GM12878 (cell line): Measurements from ENCODE around the gene MICAL3. TPM values are rescaled to one million over a fixed set of nuclear protein-coding genes. Genes with fewer than 3 reads are reported as not detected.

ENCODE experiments used
- BACH1 ChIP-seq: fragments of 450-650 bp; IDR thresholded peaks from 2 replicates; pipeline ENCODE4 v1.6.1; 2017; ENCODE audit warnings: mild to moderate bottlenecking, borderline replicate concordance
- BCL11A ChIP-seq: IDR thresholded peaks from 2 replicates; pipeline ENCODE4 v1.6.1; 2011; ENCODE audit warnings: low read depth, low read length
- CHD4 ChIP-seq: fragments of 200-600 bp; sonication (generic); IDR thresholded peaks from 2 replicates; pipeline ENCODE4 v1.6.1; 2016; ENCODE audit warnings: mild to moderate bottlenecking
- CUX1 ChIP-seq: IDR thresholded peaks from 2 replicates; pipeline ENCODE4 v1.6.1; 2012; ENCODE audit warnings: improper control_type of control experiment, low read depth, low read length; ENCODE audit not compliant: insufficient replicate concordance
- EP300 ChIP-seq, 2 experiments: fragments of 150-350 bp in 1 of 2; IDR thresholded peaks; 2 replicates each; pipeline ENCODE4 v1.6.1; 2011 to 2012; ENCODE audit warnings: low read depth in 2 of 2, low read length in 2 of 2, borderline replicate concordance in 1 of 2, improper control_type of control experiment in 1 of 2, inconsistent platforms in 1 of 2; ENCODE audit not compliant: control insufficient read depth in 1 of 2
- EZH2 ChIP-seq: IDR thresholded peaks from 2 replicates; pipeline ENCODE4 v1.6.1; 2012; ENCODE audit warnings: low read depth, mild to moderate bottlenecking, control low read depth, inconsistent platforms, low read length, borderline replicate concordance; ENCODE audit not compliant: control insufficient read depth
- IKZF2 ChIP-seq, 2 experiments: fragments of 450-650 bp; IDR thresholded peaks; 2 replicates each; pipeline ENCODE4 v1.6.1; 2017; ENCODE audit warnings: mild to moderate bottlenecking in 2 of 2, moderate library complexity in 2 of 2
- IRF4 ChIP-seq: IDR thresholded peaks from 2 replicates; pipeline ENCODE4 v1.6.1; 2011; ENCODE audit warnings: low read depth, low read length
- MYC ChIP-seq: IDR thresholded peaks from 2 replicates; pipeline ENCODE4 v1.6.1; 2011; ENCODE audit warnings: mild to moderate bottlenecking, low read length, moderate library complexity, inconsistent platforms; ENCODE audit not compliant: insufficient read depth, insufficient replicate concordance, insufficient read length, severe bottlenecking
- NFIC ChIP-seq: IDR thresholded peaks from 2 replicates; pipeline ENCODE4 v1.6.1; 2012; ENCODE audit warnings: low read depth, mild to moderate bottlenecking, inconsistent platforms, low read length, moderate library complexity
- NR2C1 ChIP-seq: fragments of 450-650 bp; IDR thresholded peaks from 2 replicates; pipeline ENCODE4 v1.6.1; 2017; ENCODE audit warnings: antibody characterized with exemption, mild to moderate bottlenecking, moderate library complexity
- PML ChIP-seq: IDR thresholded peaks from 2 replicates; pipeline ENCODE4 v1.6.1; 2012; ENCODE audit warnings: low read length, inconsistent platforms
- POLR2AphosphoS2 ChIP-seq: IDR thresholded peaks from 2 replicates; pipeline ENCODE4 v1.6.1; 2011; ENCODE audit warnings: low read depth, mild to moderate bottlenecking, low read length, improper control_type of control experiment, moderate library complexity
- RAD51 ChIP-seq: fragments of 450-650 bp; IDR thresholded peaks from 2 replicates; pipeline ENCODE4 v1.6.1; 2016; ENCODE audit warnings: moderate library complexity, mild to moderate bottlenecking, inconsistent platforms
- RELA ChIP-seq: fragments of 450-650 bp; IDR thresholded peaks from 2 replicates; pipeline ENCODE4 v1.8.0; 2014; ENCODE audit warnings: borderline replicate concordance; ENCODE audit not compliant: partially characterized antibody
- STAT1 ChIP-seq: fragments of 450-650 bp; conservative IDR thresholded peaks from 2 replicates; pipeline ENCODE4 v1.6.1; 2014; ENCODE audit warnings: antibody characterized with exemption, mild to moderate bottlenecking
- TARDBP ChIP-seq: IDR thresholded peaks from 2 replicates; pipeline ENCODE4 v1.6.1; 2016; ENCODE audit warnings: borderline replicate concordance
- ZBED1 ChIP-seq: IDR thresholded peaks from 2 replicates; pipeline ENCODE4 v1.6.1; 2016; ENCODE audit warnings: borderline replicate concordance
- polyA plus RNA-seq, 11 experiments: library from polyadenylated mRNA; depleted of rRNA in 4 of 11; unstranded in 6 of 11; stranded (reverse) in 5 of 11; fragments of >200 nt; fragmentation: Nextera tagmentation in 4 of 11; fragmentation: Illumina TruSeq in 1 of 11; extraction: Ambion mirVana in 4 of 11; extraction: Trizol in 1 of 11; gene quantifications; 1 replicate in 1 of 11; 2 replicates in 10 of 11; pipeline versions ENCODE4 v1.2.1 to v1.2.3, GENCODE V29; 2011 to 2016; ENCODE audit warnings: inconsistent platforms in 2 of 11, missing spikeins in 2 of 11, low read depth in 1 of 11
- total RNA-seq, 4 experiments: library from RNA; depleted of rRNA in 3 of 4; stranded (reverse); fragments of >200 nt in 3 of 4; fragmentation: Illumina TruSeq in 1 of 4; extraction: Trizol in 1 of 4; gene quantifications; 2 replicates each; pipeline versions ENCODE4 v1.2.1 to v1.2.3, GENCODE V29; 2013 to 2021
- TF ChIP-seq, protein P1 (sequence below): fragments of 450-650 bp; IDR thresholded peaks from 2 replicates; pipeline ENCODE4 v1.6.1; 2018; ENCODE audit warnings: mild to moderate bottlenecking, low read depth, moderate library complexity; ENCODE audit not compliant: partially characterized antibody

MICAL3 gene
- total and polyA plus RNA-seq, 10 of the 15 experiments (the other 5 are each of a cell fraction or from before 2014, with no cell fraction given) = 2.6 to 92.2 (median 24.0) TPM

- peak; percentile 89; the same call in 1 of the 2 replicates for TF ChIP-seq ZBED1
- TF ChIP-seq IKZF2 (IDR thresholded peaks at IDR 0.05) = peak; percentile 99
- TF ChIP-seq, protein P1, sequence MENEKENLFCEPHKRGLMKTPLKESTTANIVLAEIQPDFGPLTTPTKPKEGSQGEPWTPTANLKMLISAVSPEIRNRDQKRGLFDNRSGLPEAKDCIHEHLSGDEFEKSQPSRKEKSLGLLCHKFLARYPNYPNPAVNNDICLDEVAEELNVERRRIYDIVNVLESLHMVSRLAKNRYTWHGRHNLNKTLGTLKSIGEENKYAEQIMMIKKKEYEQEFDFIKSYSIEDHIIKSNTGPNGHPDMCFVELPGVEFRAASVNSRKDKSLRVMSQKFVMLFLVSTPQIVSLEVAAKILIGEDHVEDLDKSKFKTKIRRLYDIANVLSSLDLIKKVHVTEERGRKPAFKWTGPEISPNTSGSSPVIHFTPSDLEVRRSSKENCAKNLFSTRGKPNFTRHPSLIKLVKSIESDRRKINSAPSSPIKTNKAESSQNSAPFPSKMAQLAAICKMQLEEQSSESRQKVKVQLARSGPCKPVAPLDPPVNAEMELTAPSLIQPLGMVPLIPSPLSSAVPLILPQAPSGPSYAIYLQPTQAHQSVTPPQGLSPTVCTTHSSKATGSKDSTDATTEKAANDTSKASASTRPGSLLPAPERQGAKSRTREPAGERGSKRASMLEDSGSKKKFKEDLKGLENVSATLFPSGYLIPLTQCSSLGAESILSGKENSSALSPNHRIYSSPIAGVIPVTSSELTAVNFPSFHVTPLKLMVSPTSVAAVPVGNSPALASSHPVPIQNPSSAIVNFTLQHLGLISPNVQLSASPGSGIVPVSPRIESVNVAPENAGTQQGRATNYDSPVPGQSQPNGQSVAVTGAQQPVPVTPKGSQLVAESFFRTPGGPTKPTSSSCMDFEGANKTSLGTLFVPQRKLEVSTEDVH = peak; percentile 79
- no peak for TF ChIP-seq NR2C1
- peak; percentile 89 for TF ChIP-seq RELA
- peak; percentile 97 for TF ChIP-seq BCL11A
- TF ChIP-seq PML = peak; percentile 77; the same call in 1 of the 2 replicates
- peak; percentile 64 for TF ChIP-seq BACH1
- TF ChIP-seq TARDBP = no peak
- TF ChIP-seq EP300 (IDR thresholded peaks at IDR 0.05; ENCODE audit: borderline replicate concordance in 1 of 2, control insufficient read depth in 1 of 2, low read depth in 2 of 2, low read length in 2 of 2) = peak; percentile 99 to 100
- TF ChIP-seq CHD4 = no peak
- peak; percentile 78 for TF ChIP-seq RAD51
- TF ChIP-seq CUX1 = peak; percentile 75
- TF ChIP-seq NFIC = peak; percentile 94
- TF ChIP-seq POLR2AphosphoS2 = peak; percentile 72; the same call in 1 of the 2 replicates
- TF ChIP-seq IRF4 = peak; percentile 91
- TF ChIP-seq EZH2 = no peak
- TF ChIP-seq MYC = peak; percentile 33
- no peak for TF ChIP-seq STAT1
Measured at GRCh38 chr22:17797721-17798559, 226.4 kb downstream of the MICAL3 start (continued).
